Stimulated activated CD8-positive, alpha-beta memory T cell treated with anti-CD3 and anti-CD28 coated beads, Interleukin-2, amount 100 ng/mL, for 48 hours (primary cell): ENCODE measurements around the gene PEX6.
"Not testable (repeated sequence)": the region's sequence is repeated elsewhere in the genome, so short reads cannot be mapped to it uniquely, and the experiment has no call there.

Experiments
- DNase-seq, 2 donors: peaks; one replicate each; pipeline ENCODE4 v3.0.0-alpha.2; 2020; ENCODE audit warnings: low read depth in 2 of 2

Gene PEX6

GRCh38 chr6:42967228-42967627 is 11.8 kb downstream of the PEX6 start:
- DNase-seq = no peak

GRCh38 chr6:42966571-42966970 is 12.4 kb downstream of the PEX6 start:
- no peak for DNase-seq

GRCh38 chr6:42963855-42964605 is 15.0 kb downstream of the PEX6 start:
- DNase-seq = peak in 1 of 2 donors; percentile 25

GRCh38 chr6:42963179-42963854 is 15.7 kb downstream of the PEX6 start:
- no peak for DNase-seq

GRCh38 chr6:42962502-42963178 is 16.3 kb downstream of the PEX6 start:
- DNase-seq = no peak

GRCh38 chr6:42962096-42962495 is 16.9 kb downstream of the PEX6 start:
- no peak for DNase-seq

GRCh38 chr6:42961020-42961470 is 17.9 kb downstream of the PEX6 start:
- DNase-seq = no peak

GRCh38 chr6:42960243-42961019 is 18.6 kb downstream of the PEX6 start, which contains the start of gene GNMT:
TSS of gene GNMT (plus strand) at chr6:42960754. CDS start at chr6:42960768, 14 bp downstream.
- DNase-seq = peak in 1 of 2 donors; percentile 17

- no peak for DNase-seq
These were observed 19.1 kb downstream of the PEX6 start for GRCh38 chr6:42959917-42960242.

- DNase-seq = no peak
These were observed 20.9 kb downstream of the PEX6 start for GRCh38 chr6:42958125-42958524.

- not testable (repeated sequence) for DNase-seq
These were observed 24.6 kb downstream of the PEX6 start for GRCh38 chr6:42954405-42954804.

GRCh38 chr6:42952389-42952788 is 26.6 kb downstream of the PEX6 start:
- DNase-seq = no peak

- no peak for DNase-seq
These were observed 31.0 kb downstream of the PEX6 start for GRCh38 chr6:42947950-42948349.

GRCh38 chr6:42942444-42942843 is 36.5 kb downstream of the PEX6 start:
- DNase-seq = no peak

GRCh38 chr6:42941356-42941755 is 37.6 kb downstream of the PEX6 start:
- not testable (repeated sequence) for DNase-seq

GRCh38 chr6:42940493-42941045 is 38.4 kb downstream of the PEX6 start:
- DNase-seq = no peak

GRCh38 chr6:42939810-42940167 is 39.2 kb downstream of the PEX6 start:
- no peak for DNase-seq

GRCh38 chr6:42938987-42939809 is 39.8 kb downstream of the PEX6 start:
- DNase-seq = no peak

GRCh38 chr6:42938428-42938796 is 40.6 kb downstream of the PEX6 start:
- no peak for DNase-seq

GRCh38 chr6:42937548-42938427 is 41.2 kb downstream of the PEX6 start:
- no peak for DNase-seq
